GM23248 (cell line): Measurements from ENCODE around the gene GABPB2.

Experiments used
- EZH2 ChIP-seq: fragments of 200-600 bp; sonication (generic); IDR thresholded peaks from 2 replicates; pipeline ENCODE4 v1.6.1; 2018; ENCODE audit warnings: antibody characterized with exemption, mild to moderate bottlenecking; ENCODE audit not compliant: insufficient read depth, poor library complexity, severe bottlenecking
- EZH2phosphoT487 ChIP-seq: fragments of 200-600 bp; sonication (generic); IDR thresholded peaks from 2 replicates; pipeline ENCODE4 v1.6.1; 2018; ENCODE audit warnings: antibody characterized with exemption, moderate library complexity, mild to moderate bottlenecking, low read depth; ENCODE audit not compliant: insufficient read depth

- TF ChIP-seq EZH2: no peak
- TF ChIP-seq EZH2phosphoT487: no peak
Measured at GRCh38 chr1:151070474-151071276, at the start of gene GABPB2.
